IPS-20b (cell line): Measurements from ENCODE around the gene SLC66A1.

Experiments used
- H3K27ac ChIP-seq: one replicate; pipeline ENCODE4 v1.5.1; 2013; ENCODE audit warnings: low read length
- H3K27me3 ChIP-seq: 2 replicates; pipeline ENCODE4 v1.6.1; 2013; ENCODE audit warnings: mild to moderate bottlenecking, low read length, inconsistent platforms; ENCODE audit not compliant: insufficient read depth
- H3K36me3 ChIP-seq: 2 replicates; pipeline ENCODE4 v1.6.1; 2013; ENCODE audit warnings: low read depth, mild to moderate bottlenecking, inconsistent platforms, low read length, moderate library complexity; ENCODE audit not compliant: insufficient read depth
- H3K4me1 ChIP-seq: 2 replicates; pipeline ENCODE4 v1.6.1; 2013; ENCODE audit warnings: mild to moderate bottlenecking, control low read depth, inconsistent platforms, low read length, moderate library complexity; ENCODE audit not compliant: insufficient read depth
- H3K4me3 ChIP-seq: 2 replicates; pipeline ENCODE4 v1.5.1; 2013; ENCODE audit warnings: mild to moderate bottlenecking, low read length, inconsistent platforms
- H3K9ac ChIP-seq: 2 replicates; pipeline ENCODE4 v1.6.1; 2013; ENCODE audit warnings: low read depth, mild to moderate bottlenecking, inconsistent platforms, low read length, moderate library complexity
- H3K9me3 ChIP-seq: 2 replicates; pipeline ENCODE4 v1.6.1; 2013; ENCODE audit warnings: mild to moderate bottlenecking, low read depth, low read length, inconsistent platforms; ENCODE audit not compliant: insufficient read depth

The SLC66A1 gene

GRCh38 chr1:19377812-19378718 lies 65.9 kb downstream of the SLC66A1 start:
- Histone ChIP-seq H3K9me3 (no peaks in the 10 kb centered on the region), H3K4me1 (no peaks in the 10 kb centered on the region), H3K36me3 (peaks cover 71% of the 10 kb centered on the region), H3K27ac (no peak overlapping the region), H3K9ac (no peak overlapping the region), H3K4me3 (no peak overlapping the region), H3K27me3 (no peaks in the 10 kb centered on the region)
